Hematopoietic multipotent progenitor cell treated with erythropoietin and hydrocortisone succinate and interleukin-3 and kit ligand, for 6 days (in vitro differentiated cells): Measurements from ENCODE around the gene LIN28A.
A peak's percentile ranks its signal among the peaks of the same experiment; 100 is the strongest.

Experiments used
- DNase-seq: peaks from one replicate; pipeline ENCODE4 v3.0.0-alpha.2; 2015

The LIN28A gene

DNA sequence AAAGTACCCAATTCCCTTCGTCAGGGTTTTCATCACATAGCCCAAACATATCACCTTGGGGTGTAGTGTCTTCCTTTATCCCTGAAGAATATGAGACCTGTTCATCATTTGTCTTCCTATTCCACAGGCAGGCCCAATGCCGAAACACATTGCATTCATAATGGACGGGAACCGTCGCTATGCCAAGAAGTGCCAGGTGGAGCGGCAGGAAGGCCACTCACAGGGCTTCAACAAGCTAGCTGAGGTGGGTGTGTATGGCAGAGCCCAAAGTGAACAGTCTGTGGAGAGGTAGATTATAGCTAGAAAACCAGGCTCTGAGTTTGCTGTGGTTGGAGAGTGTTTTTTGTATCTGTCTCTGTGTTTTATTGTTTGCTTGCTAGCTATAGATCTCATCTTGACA is 27.4 kb downstream of the LIN28A start:
- DNase-seq, result no peak

DNA sequence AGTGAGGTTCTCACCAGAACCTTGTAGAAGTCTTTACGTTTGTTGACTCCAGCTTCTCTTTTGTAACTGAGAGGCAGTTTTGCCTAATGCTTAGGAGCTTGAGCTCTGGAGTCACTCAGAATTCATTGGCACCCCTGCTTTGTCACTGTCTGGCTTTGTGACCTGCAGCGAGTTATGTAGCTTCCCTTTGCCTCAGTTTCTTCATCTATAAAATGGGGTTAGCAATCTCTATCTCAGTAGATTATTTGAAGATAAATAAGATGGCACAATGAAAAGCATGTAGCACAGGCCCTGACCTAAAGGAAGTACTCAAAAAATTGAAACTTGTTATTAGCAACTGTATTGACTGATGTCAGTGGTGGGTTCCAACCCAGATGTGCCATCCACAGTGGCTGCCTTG is 29.6 kb downstream of the LIN28A start:
- no peak for DNase-seq

DNA sequence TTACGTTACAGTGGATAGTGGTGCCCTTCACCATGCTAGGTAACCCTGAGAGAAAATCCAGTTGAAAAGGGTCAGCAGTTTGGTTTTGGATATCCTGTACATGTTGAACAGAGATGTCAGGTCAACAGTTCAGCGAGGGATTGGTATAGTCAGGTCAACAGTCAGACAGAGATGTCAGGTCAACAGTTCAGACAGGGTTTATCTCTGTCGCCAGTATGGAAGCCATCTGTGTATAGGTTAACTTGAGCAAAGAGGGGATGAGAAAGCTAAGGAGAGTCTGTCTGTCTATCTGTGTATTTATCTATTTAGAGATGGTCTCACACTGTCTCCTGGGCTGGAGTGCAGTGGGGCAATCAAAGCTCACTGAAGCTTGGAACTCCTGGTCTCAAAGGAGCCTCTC is 39.3 kb downstream of the LIN28A start:
- no peak for DNase-seq

DNA sequence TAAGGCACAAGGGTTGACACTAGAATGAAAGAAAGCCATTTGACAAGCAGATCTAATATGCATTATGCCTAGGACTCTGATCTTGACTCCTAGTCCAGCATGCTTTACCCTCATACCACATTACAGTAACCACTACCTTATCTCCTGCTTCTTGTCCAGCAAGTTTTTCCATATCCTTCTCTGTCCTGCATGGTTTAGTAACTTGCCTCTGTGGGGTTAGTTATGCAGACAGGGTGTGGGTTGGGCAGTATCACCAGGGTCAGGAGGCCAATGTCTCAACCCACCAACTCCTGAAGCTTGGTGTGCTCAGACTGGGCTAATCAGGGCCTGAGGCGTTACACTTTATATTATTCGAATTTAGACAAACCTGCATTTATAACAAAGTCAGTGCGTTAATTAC is 40.3 kb downstream of the LIN28A start:
- DNase-seq, result no peak

DNA sequence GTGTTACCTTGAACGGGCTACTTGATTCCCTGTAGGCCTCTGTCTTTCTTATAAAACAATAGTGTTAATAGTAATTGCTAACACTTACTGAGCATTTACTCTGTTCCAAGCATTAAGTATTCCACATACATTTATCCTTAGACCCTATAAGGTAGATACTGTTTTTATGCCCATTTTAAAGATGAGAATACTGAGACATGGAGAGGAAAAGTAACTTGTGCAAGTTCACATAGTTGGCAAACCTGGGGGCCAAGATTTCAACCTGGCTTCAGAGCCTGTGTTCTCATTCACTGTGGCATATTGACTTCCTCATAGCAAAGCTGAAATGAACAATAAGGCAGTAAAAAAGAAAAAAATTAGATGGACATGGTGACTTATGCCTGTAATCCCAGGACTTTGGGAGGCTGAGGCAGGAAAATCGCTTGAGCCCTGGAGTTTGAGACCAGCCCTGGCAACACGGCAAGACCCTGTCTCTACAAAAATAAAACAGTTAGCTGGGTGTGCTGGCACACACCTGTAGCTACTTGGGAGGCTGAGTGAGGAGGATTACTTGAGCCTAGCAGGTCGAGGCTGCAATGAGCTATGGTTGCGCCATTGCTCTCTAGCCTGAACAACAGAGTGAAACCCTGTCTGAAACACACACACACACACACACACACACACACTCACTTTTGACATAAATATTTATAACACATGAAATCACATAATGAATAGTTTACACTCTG is 42.0 kb downstream of the LIN28A start:
- DNase-seq, result no peak

DNA sequence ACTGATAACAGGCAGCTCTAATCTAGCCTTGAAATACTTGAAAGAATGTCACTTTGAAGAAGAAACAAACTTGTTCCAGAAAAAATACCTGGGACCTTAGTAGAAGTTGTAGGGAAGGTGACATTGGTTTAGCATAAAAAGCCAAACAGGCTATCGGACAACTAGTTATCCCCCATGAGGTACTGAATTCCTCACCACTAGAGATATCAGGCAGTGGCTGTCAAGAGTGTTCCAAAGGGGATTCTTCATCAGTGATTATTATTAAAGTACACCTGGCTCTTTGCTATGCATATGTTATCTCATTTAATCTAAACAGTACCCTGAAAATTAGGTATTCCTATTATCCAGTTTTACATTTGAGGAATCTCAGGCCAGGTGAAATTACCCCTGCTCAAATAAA is 48.5 kb downstream of the LIN28A start:
- no peak for DNase-seq

DNA sequence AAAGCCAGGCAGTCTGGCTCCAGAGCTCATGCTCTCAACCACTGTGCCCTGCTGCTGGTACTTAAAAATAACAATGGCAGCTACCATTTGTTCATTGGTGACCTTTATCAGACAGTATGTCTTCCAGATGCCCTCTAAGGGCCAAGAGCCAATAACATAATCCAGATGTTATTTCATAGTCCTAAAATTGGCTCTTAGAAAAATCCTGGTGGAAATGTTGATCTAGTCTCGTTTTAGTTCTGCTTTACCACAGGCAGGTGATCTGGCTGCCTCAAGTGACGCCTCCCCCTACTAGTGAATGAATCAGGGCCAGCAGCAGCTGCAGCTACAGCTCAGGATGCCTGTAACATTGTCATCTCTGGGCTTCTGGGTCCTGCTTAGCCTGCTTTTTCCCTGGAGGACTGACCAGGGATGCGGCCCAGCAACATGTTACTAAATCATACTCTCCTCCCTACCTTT is 49.0 kb downstream of the LIN28A start:
- no peak for DNase-seq

DNA sequence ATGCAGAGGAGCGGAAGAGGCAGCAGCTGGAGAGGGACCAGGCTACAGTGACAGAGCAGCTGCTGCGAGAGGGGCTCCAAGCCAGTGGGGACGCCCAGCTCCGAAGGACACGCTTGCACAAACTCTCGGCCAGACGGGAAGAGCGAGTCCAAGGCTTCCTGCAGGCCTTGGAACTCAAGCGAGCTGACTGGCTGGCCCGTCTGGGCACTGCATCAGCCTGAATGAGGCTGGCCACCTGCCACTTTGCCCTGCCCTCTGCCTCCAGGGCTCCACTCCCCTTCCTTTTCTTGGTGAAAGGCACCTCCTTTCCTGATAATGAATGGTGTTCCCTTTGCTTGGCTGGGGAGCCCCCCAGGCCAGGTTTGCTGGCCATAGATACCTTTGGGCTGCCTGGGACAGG is 58.3 kb downstream of the LIN28A start:
- DNase-seq, result no peak

DNA sequence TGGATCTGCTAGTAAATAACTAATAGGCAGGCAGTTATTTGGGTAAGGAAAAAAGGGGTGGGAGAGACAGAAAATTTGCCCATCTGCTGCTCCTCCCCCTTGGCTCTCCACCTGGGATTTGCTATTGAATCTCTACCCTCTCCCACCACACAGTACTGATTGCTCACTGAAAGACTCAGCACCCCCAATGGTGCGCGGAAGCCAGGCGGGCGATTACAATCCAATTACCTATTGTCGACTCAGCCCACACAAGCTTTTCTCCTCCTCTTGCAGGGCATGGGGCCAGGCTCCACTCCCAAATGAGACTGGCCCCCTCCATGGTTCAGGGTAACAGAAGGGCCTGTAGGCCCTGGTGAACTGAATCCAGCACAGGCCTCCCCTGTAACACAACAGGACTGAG is 58.9 kb downstream of the LIN28A start:
- DNase-seq, result no peak

DNA sequence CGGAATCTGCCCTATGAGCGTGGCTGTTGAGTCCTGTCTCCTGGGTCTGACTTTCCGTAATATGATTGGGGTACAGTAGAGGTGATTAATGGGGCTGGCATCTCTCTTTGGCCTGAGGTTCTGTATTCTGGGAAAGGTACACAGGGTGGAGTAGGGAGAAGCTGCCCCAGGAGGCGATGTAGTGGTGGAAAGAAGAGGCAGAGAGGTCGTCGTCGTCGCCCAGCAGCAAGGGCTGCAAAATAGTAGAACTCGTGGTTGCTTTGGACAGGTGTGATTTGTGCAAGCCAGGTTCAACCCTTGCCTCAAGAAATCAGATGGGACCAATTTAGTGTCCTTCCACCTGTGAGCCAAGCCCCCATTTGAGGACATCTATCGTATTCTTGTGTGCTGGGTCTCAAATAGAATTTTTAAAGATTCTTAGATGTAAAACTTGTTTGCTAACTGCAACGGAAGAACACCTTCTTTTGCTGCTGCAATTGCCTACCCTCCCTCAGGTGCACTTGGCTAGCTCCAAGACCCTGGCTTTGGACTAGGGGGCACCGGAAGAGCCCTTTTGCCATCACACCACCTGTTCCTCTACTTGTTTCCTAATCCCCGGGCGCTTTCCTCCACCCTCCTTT is 60.4 kb downstream of the LIN28A start:
- peak; percentile 18 for DNase-seq

DNA sequence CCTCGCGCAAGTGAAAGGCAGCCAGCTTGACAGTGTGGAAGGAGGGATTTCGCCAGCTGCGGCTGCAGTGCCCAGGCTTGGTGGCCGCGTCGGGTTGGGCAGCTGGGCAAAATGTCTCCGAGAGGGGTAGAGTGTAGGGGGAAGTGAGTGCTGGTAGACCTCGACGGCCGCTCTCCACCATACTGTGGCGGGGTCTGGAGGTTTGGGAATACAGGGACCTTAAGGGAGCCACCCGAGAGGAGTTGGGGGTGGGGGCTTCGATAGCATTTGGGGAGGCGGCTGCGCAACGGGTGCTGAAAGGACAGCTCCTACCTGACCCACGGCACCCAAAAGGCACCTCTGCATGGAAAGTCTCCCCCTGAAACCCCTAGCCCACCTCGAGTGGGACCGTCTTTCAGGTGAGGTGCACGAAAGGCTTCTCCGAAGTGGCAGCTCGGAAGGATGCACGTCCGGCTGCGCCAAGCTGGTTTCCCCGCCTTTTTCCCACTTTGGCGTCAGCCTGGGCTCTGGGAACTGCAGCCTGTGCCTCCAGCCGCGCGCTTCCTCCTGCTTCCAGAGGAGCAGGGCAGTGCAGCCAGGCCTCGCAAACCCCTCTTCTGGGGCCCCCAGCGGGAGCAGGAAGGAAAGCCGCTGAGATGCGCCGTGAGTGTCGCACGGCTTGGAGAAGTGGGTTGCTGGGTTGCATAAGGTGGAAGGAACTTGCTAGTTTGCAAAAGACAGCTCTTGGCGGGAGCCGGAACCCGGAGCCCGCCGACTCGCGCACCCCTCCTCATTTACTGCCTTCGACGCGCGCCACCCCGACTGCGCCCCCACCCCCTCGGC is 61.1 kb downstream of the LIN28A start:
- DNase-seq, result peak; percentile 66

DNA sequence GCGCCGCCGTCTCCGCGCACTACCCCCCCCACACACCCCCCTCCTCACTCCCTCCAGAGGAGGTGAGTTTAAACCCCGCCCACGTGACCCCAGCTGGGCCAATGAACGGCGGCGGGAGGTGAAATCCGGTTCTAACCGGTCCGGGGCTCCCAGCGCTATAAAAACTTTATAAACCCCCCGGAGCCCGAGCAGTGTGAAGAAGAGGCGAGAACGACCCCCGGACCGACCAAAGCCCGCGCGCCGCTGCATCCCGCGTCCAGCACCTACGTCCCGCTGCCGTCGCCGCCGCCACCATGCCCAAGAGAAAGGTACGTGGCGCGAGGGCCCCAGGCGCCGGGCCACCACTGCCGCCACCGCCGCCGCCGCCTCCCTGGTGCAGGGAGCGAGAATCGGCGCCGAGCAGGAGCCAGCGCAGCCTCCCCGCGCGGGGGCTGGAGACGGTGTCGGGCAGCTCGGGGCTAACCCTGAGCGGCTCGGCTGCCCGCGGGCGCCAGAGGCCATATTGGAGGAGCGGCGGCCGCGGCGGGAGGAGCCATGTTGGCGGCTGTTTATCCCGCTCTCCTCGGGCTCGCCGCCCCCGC is 61.8 kb downstream of the LIN28A start, which contains the start of gene HMGN2:
HMGN2 (plus strand) TSS at position 121 of the 581 bp plus-strand sequence; CDS start at position 294, 173 bp downstream.
- peak; percentile 97 for DNase-seq

DNA sequence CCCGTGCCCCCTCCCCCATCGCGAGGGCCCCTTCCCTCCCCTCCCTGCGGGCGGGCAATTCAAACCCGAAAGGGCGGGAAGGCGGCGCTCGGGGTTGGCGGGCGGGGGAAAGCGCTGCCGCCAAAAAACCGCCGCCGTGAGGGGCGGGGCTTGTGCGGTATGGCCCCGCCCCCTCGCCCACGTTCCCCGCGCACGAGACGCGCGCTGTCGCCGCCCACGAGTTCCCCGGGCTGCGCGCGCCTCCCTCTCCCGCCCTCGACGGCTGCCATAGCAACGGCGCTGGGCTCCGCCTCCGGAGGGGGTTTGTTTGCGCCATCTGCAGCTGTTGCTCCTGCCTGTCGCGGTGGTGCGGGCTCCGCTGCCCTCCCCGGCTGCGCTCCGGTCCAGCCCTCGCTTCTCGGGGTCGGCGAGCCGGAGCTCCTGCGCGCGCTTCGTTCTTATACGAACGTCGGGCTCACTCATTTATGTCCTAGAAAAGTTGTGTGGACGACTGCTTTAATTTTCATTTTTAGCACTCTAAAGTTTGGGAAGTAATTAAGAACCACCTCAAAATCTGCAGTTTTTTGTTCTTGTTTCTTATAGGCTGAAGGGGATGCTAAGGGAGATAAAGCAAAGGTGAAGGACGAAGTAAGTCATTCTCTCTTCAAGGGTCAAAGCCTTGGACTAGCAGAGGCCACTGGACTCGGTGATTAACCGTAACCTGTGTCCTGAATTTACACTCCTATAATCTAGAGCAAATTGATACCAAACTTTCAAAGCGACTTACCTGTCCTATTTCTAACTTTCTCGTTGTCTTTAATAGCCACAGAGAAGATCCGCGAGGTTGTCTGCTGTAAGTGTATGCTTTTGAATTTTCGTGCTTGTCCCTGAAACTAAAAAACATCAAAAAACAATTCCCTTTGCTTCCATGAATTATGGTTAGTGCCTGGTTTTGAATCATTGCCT is 62.6 kb downstream of the LIN28A start:
- DNase-seq, result peak; percentile 96

DNA sequence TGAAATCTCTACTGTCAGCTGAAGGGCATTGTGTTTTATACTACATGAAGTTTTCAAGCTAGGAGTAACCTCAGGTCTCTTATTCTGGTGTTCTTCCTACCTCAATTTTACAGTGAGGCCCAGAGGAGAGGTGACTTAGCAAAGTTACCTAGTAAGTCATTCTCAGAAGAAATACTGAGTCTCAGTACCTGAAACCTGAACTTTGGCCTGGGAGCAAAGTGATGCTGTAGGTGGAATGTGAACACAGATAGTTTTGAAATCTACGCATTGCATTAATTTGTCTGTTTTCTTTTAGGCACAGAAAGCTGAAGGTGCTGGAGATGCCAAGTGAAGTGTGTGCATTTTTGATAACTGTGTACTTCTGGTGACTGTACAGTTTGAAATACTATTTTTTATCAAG is 64.2 kb downstream of the LIN28A start:
- DNase-seq, result no peak

DNA sequence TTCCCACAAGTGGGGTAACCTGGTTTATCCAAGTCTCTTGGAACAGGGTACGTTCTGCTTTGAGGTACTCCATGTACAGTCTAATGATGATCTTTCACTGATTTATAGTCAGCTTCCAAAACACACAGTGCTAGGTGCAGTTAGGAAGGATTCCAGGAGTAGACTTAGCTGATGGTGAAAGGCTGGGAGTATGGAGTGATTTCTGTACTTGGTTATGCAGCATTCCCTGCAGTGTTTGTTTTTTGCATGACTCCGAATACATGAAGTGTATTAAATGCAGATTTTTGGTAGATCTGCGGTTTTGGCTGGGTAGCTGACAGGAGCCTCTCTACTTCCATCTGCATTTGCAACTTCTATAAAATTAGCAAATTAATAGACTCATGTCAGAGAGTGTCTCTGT is 65.4 kb downstream of the LIN28A start:
- DNase-seq, result no peak

DNA sequence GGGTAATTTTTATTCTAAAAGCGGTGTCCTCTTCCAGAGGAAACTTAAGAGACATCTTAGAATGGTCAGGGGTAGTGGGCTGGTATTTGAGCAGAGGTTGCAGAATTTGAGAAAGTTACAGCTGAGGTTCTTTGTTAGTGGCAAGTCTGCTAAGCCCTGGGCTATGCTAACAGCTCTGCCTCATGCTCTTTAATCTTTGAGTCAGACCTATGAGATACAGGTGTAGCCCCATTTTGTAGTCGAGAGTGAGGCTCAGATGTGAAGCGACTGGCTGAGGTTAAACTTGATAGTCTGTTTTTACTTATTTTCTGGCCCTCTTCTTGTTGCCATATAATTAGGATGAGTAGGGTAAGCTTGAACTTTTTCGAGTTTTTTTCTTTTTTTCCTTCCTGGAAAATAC is 66.3 kb downstream of the LIN28A start:
- no peak for DNase-seq

DNA sequence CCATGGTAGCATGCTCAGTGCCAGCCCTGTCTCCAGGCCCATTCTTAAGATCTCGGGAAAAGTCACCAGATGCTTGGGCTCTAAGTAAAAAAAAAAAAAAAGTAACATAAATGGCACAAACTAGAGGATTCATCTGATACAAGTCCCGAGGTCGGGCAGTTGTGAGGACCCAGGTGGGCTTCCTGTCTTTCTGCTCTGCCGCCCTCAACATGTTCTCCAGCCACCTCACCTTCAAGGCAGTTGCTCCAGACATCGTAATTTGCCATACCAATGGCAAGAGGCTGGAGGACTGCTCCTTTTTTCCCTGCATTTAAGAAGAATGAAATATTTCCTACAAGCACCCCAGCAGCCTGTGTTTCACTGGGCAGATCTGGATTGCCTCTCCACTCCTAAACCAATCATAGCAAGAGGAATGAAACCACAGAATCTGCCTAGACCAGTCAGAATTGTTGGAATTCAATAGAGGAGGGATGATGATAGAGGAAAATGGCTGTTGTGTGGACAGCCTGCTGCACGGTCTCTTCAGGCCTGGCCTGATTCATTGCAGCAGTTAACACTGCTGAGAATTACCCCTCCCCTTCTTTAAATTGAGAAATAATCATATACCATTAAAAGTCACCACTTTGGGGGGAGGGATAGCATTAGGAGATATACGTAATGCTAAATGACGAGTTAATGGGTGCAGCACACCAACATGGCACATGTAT is 67.0 kb downstream of the LIN28A start:
- peak; percentile 48 for DNase-seq

DNA sequence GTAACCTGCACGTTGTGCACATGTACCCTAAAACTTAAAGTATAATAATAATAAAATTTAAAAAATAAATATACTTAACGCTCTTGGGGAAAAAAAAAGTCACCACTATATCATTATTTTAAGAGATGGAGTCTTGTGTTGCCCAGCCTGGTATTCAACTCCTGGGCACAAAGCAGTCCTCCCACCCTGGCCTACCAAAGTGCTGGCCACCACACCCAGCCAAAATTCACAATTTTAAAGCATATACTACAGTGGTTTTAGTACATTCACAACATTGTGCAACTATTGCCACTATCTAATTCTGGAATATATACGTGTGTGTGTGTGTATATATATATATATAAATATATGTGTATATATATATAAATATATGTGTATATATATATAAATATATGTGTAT is 67.5 kb downstream of the LIN28A start:
- no peak for DNase-seq

DNA sequence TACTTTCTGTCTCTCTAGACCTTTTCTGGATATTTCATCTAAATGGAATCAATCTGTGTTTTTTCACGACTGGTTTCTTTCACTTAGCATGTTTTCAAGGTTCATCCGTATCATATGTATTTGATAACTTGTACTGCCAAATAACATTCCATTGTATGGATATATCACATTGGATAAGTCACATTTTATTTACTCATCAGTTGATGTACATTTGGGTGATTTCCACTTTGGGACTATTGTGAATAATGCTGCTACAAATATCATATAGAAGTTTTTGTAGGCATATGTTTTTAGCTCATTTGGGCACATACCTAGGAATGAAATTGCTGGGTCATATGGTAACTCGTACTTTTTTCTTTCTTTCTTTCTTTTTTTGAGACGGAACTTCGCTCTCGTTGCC is 68.4 kb downstream of the LIN28A start:
- DNase-seq, result no peak
